GM23248 (cell line): ENCODE measurements around the gene ZNF770.

Experiments
- EZH2 ChIP-seq: fragments of 200-600 bp; sonication (generic); IDR thresholded peaks from 2 replicates; pipeline ENCODE4 v1.6.1; 2018; ENCODE audit warnings: antibody characterized with exemption, mild to moderate bottlenecking; ENCODE audit not compliant: insufficient read depth, poor library complexity, severe bottlenecking
- EZH2phosphoT487 ChIP-seq: fragments of 200-600 bp; sonication (generic); IDR thresholded peaks from 2 replicates; pipeline ENCODE4 v1.6.1; 2018; ENCODE audit warnings: antibody characterized with exemption, moderate library complexity, mild to moderate bottlenecking, low read depth; ENCODE audit not compliant: insufficient read depth

DNA sequence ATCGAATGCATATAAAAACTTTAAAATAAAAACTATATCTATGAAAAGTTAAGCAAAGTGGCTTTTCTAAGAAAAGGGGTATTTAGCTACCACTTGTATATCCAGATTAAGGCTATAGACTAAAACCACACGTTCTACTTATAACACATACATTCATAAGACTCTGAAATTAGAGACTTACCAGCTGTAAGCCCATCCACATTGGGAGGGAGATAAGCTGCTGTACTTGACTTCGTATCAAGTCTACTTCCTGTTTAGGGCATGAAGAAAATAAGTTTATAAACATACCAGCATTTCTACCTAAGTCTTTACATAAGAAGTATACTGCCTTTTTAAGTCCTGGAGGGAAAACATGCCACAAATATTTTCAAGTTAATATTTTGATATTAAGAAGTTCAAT is 46.3 kb downstream of the ZNF770 start:
- TF ChIP-seq EZH2 (no peak), EZH2phosphoT487 (no peak)
